Putamen (tissue), 1 donor: ENCODE data around the gene WDR88.
A peak's percentile ranks its signal among the peaks of the same experiment; 100 is the strongest.
"Not testable (repeated sequence)": the region's sequence is repeated elsewhere in the genome, so short reads cannot be mapped to it uniquely, and the experiment has no call there.

Experiments
- DNase-seq: peaks from one replicate; pipeline ENCODE4 v3.0.0-alpha.2; 2016; ENCODE audit warnings: low spot score

WDR88 gene

DNA sequence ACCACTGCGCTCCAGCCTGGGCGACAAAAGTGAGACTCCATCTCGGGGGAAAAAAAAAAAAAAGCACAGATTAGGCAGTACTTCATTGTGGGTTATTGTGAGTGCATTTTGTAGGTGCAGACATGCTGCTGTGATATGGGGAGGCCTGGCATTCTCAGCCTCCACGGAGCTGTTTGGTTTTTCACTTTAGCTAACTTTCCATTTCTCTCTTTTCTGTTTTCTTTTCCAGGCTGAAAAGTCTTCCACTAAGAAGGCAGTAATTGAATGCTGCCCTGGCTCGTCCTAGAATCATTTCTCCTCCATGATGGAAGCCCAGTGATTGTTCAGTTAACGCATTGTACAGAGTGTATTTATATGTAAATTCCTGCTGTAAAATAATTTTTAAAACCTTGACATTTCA, 2.0 kb upstream of the WDR88 start:
- no peak for DNase-seq

DNA sequence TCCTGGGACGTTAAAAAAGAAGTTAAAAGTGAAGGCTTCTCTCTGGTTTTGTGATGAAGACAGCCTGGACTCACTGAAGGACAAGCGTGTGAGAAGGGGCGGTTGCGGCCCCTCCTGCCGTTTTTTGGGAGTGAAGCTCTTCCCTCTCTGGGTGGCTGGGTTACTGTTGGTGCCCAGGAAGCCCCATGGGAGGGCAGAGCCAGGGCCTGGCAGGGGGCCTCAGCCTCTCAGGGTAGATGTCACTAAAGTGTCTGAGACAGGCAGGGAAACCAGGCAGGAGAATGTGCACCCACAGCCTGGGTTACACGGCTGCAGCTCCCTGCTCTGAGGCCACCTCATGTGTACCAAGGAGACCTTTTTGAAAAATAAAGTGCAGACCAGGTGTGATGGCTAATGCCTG, 1.5 kb upstream of the WDR88 start:
- no peak for DNase-seq

DNA sequence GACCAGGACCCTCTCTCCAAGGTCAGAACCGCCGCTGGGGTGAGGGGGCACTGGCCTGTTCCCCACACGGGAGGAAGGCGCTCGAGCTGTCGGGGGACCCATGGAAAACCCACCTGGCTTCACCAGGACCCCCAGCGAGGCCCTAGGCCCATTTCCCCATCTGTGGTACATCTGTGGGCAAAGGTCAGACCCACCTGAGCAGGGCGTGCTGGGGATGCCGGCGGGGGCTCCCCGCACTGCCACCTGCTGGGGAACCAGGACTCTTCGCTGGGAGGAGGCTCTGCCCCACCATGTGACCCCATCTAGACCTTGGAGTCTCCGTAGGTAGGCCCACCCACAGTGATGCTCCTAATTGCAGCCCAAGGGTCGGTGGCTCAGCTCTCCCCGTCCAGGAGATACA, 511 bp downstream of the WDR88 start:
- no peak for DNase-seq

DNA sequence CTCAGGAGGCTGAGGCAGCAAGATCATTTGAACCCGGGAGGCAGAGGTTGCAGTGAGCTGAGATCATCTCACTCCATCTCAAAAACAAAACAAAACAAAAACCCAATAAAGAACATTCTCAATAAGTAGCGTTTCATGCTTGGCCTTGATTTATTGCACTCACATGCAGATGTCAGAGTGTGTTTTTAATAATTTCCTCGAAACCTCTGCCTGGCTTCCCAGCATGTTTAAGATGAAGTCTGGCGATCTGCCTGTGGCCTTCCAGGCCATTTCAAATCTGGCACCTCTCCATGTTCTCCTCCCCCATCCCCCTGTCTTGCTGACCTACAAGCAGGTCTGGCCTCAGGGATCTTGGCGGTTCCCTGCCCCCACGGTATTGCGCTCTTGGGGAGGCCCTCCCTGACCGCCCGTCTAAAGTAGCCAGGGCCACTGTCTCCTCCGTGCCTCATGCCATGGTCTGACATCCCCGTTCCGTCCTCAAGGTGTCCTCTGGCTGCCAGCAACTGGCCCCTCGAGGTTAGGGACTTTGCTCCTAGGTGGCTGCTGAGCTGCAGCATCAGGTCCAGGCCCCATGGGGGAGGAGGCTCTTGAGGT, 1.6 kb downstream of the WDR88 start:
- DNase-seq: no peak

DNA sequence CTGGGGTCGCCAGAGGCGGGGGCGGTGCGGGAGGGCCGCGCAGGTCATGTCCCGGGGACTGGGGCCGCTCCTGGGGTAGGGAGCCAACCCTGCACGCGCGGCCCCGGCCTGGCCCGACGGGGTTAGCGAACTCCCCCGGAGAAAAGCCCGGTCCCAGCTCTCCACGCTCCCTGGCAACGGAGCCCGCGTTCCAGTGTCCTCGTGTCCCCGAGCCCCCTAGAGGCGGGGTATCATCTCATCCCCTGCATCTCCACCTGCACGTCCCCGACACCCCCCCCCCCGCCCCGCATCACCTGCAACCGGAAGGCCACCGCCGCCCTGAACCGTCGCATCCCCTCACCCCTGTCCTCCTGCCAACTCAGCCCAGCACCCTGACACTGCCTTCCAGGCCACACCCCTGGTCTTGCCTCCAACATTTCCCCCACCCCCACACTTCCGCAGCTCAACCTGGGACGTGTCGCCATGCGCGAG, 2.7 kb downstream of the WDR88 start:
- DNase-seq: no peak

DNA sequence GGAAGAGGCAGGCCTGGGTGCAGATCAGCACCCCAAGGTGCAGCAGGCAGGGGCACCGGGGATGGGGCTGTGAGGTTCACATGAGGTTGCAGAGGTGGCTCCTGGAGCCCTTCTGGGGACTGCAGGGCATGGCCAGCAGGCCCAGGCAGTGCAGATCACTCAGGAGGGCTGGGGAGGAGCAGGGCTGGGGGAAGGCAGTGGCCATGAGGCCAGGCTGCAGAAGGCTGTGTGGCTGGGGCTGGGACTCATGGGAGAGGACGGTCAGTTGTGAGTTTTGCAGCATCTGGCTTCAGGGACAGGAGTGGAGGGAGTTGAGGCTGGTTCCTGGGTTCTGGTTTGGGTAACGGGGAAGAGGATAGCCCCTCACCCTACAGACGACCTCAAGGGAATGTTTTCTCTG, 7.3 kb downstream of the WDR88 start:
- no peak for DNase-seq

DNA sequence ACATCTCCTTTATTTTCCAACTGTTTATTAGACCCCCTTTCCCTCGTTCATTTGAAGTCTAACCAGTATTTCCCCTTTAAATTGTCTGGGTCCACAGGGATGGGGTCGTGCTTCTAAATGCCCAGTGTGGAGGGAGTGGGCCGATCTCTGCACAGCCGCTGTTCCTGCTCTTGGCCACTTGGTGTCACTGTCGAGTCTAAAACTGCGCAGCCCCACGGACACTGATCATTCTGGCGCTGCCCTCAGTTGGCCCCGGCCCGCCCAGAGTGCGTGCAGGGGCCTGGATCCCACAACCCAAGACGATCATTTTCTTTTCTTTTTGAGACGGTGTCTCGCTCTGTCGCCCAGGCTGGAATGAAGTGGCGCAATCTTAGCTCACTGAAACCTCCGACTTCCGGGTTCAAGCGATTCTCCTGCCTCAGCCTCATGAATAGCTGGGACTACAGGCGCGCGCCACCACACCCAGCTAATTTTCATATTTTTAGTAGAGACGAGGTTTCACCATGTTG, 12.0 kb downstream of the WDR88 start:
- DNase-seq: peak; percentile 42

DNA sequence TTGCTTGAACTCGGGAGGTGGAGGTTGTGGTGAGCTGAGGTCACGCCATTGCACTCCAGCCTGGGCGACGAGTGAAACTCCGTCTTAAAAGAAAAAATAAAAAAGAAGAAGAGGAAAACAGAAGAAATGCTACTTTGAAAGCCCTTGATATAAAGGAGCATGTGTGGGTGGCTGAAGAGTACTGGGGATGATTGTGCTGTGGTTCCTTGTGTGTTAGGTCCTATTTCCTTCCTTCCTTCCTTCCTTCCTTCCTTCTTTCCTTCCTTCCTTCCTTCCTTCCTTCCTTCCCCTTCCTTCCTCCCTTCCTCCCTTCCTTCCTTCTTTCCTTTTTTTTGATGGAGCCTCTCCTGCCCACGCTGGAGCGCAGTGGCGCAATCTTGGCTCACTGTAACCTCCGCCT, 14.3 kb downstream of the WDR88 start:
- DNase-seq: no peak

DNA sequence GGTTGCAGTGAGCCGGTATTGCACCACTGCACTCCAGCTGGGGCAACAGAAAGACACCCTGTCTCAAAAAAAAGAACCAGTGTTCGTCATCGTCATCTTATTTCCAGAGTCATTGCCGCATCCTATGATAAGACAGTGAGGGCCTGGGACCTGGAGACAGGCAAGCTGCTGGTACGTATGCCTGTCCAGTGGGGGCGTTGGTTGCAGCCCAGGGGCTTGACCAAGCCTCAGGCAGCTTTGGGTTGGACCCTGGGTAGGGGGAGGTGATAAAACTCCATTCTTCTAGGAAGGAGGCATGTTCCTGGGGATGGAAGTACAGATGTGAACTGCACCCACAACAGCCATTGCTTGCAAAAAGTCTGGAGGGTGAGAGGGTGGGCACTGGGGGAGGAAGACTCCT, 15.6 kb downstream of the WDR88 start:
- no peak for DNase-seq

DNA sequence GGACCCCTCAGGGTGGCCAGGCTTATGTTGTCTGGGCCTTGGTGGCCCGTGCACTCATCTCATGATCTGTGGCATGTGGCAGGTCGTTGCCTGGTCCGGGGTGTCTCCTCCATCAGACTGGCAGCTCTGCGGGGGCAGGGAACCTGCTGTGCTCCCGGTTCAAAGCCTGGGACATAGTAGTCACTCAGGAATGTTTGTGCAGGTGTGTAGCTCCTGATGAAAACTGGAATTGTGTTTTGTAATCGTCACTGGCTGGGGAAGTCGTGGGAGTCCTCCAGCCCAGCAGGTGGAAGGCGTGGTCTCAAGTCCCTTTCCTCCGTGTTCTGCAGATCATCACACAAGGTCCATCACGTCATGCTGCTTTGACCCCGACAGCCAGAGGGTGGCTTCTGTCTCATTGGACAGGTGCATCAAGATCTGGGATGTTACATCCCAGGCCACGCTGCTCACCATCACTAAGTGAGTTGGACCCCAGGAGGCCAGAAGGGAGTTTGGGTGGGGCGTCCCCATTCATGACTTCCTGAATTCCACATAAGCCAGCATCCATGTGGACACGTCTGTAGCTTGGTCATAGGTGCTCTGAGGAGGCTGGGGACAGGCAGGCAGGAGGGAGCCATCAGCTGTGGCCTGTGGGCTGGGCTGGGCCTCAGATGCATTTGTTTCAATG, 19.1 kb downstream of the WDR88 start:
- DNase-seq: no peak

DNA sequence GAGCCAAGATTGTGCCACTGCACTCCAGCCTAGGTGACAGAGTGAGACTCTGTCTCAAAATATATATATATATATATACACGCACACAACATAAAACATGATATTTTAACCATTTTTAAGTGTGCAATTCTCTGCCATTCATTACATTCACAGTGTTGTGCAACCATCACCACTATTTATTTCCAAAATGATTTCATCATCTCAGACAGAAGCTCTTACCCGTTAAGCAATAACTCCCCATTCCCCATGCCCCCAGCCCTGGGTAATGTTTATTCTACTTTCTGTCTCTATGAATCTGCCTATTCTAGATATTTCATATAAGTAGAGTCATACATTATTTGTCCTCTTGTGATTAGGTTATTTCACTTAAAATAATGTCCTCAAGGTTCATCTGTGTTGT, 20.3 kb downstream of the WDR88 start:
- no peak for DNase-seq

DNA sequence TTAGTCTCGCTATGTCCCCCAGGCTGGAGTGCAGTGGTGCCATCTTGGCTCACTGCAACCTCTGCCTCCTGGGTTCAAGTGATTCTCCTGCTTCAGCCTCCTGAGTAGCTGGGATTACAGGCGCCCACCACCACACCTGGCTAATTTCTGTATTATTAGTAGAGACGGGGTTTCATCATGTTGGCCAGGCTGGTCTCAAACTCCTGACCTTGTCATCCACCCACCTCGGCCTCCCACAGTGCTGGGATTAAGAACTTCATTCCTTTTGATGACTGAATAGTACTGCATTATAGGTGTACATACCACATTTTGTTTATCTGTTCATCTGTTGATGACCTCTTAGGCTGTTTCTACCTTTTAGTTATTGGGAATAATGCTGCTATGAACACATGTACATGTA, 20.7 kb downstream of the WDR88 start:
- not testable (repeated sequence) for DNase-seq

DNA sequence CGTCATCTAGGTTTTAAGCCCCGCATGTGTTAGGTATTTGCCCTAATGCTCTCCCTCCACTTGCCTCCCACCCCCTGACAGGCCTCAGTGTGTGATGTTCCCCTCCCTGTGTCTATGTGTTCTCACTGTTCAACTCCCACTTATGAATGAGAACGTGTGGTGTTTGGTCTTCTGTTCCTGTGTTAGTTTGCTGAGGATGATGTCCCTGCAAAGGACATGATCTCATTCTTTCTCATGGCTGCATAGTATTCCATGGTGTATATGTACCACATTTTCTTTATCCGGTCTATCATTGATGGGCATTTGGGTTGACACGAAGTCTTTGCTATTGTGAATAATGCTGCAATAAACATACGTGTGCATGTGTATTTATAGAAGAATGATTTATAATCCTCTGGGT, 22.4 kb downstream of the WDR88 start:
- DNase-seq: not testable (repeated sequence)

DNA sequence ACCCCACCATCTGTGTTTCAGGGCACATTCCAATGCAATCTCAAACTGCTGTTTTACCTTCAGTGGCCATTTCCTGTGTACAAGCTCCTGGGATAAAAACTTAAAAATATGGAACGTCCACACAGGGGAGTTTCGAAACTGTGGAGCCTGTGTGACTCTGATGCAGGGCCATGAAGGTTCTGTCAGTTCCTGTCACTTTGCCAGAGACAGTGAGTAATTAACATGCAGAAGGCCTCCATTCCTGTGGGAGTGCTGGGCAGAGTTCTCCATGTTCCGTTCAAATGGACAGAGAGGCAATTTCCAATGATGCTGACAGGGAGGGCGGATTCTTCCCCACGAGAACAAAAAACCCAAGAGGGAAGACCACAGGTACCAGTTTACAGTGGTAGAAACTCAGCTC, 24.4 kb downstream of the WDR88 start:
- DNase-seq: no peak

DNA sequence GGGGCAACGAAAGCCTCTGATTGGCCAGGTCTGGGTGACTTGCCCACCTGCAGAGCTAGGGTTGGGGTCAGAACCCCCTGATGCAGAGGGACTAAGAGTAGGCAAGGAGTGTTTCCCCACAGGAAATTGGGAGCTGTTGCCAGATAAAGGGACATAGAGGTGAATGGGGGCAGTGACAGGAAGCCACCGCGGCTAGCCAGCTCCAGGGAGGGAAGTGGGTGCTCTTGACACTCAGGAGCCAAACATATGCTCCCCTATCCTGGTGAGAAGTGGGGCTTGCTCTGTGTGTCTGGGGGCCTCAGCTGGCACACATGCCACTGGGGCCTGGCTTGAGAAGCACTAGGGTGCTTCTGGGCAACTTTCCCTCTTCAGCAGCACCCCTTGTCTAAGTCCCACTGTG, 26.0 kb downstream of the WDR88 start:
- DNase-seq: no peak

DNA sequence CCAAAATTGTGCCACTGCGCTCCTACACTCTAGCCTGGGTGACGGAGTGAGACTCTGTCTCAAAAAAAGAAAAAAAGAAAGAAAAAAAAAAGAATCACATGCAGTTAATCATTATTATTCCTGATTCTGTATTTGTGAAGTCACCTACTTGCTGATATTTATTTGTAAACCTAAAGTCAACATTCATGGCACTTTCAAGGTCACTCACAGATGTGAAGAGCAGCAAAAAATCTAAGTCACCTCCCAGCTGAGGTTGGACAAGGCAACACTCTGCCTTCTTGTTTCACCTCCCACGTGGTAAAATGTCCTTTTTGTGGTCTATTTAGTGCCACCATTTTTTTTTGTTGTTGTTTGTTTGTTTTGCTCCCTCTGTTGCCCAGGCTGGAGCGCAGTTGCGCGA, 26.5 kb downstream of the WDR88 start:
- DNase-seq: no peak

DNA sequence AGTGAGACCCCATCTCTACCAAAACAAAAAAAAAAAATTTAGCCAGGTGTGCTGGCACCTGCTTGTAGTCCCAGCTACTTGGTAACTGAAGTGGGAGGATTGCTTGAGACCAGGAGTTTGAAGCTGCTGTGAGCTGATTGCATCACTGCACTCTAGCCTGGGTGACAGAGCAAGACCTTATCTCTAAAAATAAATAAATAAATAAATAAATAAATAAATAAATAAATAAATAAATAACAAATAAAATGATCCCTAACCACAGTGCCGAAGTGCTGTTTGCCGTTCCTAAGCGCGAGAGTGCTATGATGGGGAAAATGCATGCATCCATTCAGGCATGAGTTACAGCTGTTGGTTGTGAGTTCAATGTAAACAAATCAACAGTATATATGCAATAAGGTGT, 27.2 kb downstream of the WDR88 start:
- no peak for DNase-seq

DNA sequence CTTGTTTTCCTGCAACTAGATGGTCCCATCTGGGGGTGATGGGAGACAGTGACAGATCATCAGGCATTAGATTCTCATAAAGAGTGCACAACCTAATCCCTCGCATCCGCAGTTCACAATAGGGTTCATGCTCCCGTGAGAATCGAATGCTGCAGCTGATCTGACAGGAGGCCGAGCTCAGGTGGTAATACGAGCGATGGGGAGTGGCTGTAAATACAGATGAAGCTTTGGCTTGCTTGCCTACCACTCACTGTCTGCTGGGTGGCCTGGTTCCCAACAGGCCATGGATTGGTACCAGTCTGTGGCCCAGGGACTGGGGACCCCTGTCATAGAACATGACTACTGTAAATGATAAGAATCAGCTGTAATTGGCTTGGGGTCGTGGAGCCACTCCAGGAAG, 28.0 kb downstream of the WDR88 start:
- DNase-seq: no peak

DNA sequence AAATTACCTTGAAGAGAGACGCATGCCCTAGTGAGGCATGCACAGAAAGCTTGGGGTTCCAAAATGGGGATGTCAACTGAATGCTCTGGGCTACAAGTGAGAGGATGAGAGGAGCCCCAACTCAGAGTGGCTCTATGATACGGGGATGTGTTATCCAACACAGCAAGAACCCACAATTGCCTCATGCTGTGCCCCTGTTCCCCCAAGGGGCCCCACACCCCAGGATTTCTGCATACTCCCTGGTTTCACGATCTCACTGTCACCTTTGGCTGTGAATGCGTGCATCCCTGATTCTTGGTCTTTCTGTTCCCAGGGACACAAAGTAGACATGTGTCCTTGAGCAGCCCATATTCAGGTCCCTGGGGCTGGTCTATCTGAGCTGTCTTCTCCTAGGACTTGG, 29.3 kb downstream of the WDR88 start:
- DNase-seq: no peak

DNA sequence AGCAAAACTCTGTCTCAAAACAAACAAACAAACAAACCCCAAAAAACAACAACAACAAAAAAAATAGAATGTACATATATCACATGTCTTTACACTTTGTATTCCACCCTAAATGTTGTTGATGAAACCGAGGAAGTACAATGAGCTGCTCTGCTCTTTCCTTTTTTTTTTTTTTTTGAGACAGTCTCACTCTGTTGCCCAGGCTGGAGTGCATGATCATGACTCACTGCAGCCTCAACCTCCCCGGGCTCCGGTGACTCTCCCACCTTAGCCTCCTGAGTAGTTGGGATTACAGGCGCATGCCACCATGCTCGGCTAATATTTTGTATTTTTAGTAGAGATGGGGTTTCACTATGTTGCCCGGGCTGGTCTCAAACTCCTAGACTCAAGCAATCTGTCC, 31.6 kb downstream of the WDR88 start:
- DNase-seq: no peak

DNA sequence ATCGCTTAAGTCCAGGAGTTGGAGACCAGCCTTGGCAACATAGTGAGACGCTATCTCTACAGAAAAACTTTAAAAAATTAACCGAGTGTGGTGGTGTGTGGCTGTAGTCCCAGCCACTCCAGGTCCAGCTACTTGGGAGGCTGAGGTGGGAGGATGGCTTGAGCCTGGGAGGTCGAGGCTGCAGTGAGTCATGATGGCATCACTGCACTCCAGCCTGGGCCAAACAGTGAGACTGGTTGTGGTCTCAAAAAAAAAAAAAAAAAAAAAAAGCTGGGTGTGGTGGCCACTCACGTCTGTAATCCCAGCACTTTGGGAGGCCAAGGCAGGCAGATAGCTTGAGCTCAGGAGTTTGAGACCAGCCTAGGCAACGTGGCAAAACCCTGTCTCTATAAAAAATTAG, 34.1 kb downstream of the WDR88 start:
- DNase-seq: not testable (repeated sequence)

DNA sequence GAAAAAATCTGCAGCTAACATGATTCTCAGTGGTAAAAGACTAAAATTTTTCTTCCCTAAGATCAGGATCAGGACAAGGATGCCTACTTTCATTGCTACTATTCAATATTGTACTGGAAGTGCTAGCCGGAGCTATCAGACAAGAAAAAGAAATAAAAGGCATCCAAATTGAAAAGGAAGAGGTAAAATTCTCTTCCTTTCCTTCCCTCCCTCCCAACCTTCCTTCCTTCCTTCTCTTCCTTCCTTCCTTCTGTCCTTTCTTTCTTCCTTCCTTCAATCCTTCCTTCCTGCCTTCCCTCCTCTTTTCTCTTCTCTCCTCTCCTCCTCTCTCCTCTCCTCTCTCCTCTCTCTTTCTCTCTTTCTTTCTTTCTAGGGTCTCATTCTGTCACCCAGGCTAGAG, 35.5 kb downstream of the WDR88 start:
- DNase-seq: no peak

DNA sequence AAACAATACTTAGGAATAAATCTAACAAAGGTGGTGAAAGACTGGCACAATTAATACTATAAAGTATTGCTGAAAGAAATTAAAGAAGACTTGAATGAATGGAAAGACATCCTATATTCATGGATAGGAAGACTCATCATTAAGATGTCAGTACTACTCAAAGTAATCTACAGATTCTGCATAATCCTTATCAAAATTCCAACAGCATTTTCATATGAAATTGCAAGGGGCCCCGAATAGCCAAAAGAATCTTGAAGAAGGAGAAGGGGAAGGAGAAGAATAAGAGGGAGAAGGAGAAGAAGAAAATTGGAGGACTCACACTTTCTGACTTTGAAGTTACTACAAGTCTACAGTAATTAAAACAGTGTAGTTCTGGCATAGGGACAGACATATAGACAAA, 36.6 kb downstream of the WDR88 start:
- DNase-seq: no peak

DNA sequence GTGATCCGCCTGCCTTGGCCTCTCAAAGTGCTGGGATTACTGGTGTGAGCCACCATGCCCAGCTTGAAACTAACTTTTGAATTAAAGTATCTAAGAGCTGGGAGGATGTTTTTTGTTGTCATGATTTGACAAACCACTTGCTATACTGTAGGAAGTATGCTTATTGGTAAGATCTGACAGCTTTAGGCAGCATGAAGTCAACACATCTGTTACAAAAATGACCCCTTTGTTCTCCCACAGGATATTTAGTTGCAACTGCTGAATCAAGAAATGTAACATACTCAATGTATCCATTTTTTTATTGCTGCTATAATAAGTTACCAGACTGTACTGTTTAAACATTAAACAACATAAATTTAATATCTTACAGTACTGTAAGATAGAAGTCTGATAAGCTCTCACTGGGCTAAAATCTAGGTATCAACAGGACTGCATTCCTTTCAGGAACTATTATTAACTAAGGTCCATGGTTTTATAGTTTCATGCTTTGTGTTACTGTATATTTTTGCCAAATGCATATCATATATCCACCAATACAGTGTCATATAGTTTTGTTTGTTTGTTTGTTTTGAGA, 39.4 kb downstream of the WDR88 start:
- DNase-seq: no peak
